HG03066 (cell line): ENCODE data around the gene GCG.

Experiments used
- ATAC-seq: cut with Tn5 transposase; IDR thresholded peaks from one replicate; pipeline ENCODE4 v1.9.1; 2021; ENCODE audit warnings: low read depth; ENCODE audit not compliant: unreplicated experiment

GCG gene

DNA sequence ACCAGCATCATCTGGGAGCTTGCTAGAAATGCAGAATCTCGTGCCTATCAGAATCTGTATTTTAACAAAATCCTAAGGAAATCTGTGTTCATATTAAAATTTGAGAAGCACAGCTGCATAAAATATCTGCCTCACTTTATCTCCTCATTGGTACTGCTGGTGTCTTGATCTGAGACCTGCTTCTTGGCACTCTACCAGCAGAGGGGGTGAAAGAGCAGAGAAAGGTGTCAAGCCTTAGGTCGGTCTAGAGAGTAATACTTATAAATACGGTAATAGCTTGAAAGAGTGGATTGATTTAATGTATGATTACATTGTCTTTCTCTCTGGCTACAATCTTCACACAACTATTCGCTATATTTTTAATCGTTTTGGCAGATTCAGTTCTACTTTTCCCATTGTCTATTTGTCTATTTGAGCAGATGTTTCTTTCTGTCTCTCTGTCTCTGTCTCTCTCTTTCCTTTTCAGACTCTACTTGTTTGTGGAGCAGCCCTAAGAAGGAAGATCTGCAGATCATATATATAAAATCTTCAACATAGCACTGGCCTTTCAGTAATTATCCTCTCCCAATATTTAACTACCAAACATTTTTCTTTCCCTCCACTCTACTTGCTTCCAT is 1.7 kb upstream of the GCG start:
- ATAC-seq, result peak; percentile 96

DNA sequence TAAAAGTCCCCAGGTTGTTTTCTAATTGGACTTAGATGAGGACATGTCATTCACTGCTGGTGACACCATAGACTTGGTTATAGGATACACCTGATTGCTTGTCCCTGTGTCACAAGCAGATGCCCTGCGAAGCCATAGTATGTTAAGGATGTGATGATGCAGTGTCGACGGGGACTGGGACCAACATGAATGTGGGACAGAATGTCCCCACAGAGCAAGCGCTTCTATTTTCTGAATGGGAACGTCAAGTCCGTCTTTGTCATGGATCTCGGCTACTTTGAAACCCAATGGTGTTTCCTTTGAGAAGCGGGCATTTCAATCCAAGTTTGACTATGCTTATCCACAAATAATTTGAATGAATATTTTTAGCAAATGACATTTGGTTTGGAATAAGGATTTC is 2.1 kb downstream of the GCG start:
- no peak for ATAC-seq

DNA sequence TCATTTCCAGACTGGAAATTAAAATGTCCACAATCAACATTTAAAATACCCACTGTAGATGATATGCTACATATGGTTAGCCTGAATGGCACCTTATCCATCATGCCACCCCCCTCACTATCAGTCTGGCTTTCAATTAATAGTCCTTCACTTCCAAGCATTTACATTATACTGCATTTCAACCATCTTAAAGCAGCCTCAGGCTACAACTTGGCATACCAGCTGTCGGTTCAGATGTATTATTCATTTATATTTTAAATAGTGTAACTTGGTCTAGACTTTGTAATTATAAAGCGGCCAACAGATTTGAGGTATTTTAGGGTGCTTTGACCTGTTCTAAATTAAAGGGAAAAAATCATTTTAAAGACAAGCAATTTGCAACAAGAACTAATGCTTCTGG is 2.6 kb downstream of the GCG start:
- ATAC-seq, result no peak

DNA sequence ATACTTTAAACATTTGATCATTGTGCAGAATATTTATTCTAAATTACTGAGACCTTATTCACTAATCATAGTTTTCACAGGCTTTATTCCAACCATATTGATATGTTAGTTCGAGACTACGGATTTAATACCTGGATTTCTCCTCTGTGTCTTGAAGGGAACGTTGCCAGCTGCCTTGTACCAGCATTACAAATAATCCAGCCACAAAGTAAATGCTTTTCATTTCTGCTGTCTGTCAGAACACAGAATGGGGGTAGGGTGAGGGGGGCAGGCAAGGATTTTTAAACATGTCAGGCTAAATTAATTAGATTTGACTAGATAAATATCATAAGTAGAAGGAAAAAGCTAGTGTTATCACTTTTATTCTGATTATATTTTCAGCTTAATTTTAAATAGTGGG is 3.1 kb downstream of the GCG start:
- ATAC-seq, result no peak

DNA sequence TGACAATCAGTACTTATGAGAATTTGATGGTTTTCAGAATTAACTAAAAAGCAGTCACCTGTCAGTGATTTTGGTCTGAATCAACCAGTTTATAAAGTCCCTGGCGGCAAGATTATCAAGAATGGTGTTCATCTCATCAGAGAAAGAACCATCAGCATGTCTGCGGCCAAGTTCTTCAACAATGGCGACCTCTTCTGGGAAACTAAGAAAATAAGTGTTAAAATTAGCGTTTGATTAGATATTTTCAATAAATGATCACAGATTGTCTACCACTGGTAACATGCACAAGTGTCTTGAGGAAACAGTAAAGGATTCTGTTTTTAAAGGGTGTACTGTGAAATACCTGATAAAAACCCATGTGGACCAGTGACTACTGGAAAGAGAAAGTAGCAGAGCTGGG is 8.1 kb downstream of the GCG start:
- no peak for ATAC-seq

DNA sequence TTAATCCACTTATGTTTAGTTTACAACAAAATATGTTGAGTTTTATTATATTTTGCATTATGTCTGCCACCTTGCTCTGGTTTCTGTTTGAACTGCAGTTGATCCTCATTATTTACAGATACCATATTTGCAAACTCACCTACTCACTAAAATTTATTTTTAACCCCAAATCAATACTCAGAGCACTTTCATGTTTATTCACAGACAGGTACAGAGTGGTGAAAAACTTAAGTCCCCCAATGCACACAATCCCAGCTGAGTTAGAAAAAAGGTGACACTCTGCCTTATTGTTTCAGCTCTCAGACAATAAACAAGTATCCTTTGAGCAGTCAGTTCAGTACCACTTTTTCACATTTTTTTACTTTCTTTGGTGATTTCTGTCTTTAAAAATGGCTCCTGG is 13.7 kb downstream of the GCG start:
- no peak for ATAC-seq

DNA sequence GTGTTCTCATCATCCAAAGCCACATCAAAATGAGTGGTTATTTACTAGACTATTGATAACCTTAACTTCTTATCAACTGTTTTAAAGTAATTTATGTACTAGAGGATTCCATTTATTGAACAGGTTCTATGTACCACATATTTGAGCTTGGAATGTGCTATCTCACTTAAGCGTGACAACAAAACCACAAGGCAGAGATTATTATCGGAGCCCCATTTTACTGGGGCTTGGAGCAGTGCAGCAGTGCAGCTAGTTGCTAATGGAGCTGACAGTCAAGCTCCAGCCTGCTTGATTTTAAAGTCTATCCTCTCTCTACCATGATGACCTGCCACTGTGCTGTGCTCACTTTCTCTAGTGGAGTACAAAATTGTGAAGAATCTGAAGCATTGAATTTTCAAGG is 24.6 kb downstream of the GCG start:
- ATAC-seq, result no peak

DNA sequence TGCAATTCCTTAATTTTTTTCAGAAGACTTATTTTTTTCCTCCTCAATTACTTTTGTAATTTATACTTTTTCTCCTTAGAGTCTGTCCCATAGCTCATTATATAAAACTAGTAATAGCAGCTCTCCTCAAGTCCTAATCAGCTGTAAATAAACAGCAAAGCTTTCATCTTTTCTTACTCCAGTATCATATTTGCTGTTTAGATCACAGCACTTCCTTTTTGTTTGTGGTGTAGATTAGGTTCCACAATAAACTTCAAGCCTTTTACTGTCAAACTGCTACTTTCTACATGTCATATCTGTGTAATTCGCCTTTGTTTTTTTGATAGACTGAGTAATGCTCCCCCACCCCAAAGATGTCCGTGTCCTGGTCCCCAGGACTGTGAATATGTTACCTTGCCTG is 25.5 kb downstream of the GCG start:
- ATAC-seq, result peak; percentile 7

DNA sequence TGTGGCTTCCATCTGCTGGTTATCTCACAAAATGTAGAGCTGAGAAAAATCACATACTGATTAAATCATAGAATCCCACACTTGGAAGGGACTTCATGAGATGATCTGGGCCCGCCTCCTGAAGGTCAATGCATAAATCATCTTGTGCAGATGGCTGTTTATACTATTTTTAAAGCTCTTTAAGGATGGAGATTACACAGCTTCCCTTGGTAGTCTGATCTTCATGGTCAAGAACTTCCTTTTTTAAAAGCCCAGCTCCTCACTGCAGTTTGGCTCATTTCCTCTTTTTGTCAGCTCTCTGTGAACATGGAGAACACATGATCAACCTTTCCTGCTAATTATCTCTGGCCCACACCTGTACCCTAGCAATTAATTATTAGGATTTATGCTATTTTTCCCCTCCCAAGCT is 25.9 kb downstream of the GCG start:
- ATAC-seq, result peak; percentile 95

DNA sequence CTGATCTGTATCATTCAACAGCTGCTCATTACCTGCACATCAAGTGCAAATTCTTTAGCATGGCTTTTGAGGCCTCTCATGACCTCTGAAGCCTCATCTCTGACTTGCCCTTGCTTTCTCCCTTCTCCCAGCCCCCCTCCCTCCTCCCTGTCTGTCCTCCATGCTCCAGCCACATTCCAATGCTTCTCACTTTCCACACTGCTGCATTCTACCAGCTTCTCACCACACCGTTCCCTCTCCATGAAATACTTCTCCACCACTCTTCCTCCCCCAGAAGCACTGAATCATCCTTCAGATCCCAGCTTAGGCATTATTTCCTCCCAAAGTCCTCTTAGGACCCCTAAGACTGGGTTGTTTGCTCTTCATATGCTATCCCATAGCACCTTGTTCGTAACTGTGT is 26.9 kb downstream of the GCG start:
- no peak for ATAC-seq

DNA sequence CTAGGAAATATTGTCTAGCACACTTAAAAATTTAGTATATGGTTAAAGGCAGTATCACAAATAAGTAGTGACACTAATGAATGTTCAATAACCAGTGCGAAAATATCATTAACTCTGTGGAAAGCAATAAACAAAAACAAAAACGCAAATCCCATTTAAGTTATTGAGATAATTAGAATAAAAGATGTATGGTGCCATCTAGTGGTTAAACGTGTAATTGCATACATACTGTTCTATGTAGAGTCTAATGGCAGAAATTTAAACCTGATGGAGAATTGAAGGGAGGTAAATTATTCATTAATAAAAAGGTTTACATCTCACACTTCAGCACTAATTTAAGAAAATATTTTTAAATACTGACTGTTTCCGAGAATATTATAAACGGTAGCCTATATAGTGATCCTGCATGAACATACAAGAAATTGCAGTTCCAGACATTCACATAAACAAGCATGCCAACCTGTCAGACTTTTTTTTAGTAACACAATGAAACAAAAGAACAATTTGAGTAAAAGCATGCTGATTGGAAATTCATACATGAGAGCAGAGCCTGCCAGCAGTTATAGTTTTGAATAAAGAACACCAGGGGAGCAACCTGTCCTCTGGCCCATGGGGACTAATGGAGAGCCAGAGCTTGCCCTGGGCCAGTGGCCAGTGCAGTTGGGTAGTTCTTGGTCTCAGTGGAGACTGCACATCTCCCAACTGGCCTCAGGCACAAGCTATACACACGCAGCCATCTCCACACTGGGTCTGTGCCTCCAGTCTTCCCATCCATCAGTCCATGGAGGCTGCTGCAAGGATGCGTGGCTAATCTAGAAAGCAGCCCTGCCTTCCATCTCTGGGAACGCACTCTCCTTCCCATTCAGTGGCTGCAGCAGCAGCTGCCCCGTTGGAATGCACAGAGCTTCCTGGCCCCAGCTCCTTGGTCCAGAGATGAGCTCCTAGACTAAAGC is 28.0 kb downstream of the GCG start:
- ATAC-seq, result peak; percentile 42

DNA sequence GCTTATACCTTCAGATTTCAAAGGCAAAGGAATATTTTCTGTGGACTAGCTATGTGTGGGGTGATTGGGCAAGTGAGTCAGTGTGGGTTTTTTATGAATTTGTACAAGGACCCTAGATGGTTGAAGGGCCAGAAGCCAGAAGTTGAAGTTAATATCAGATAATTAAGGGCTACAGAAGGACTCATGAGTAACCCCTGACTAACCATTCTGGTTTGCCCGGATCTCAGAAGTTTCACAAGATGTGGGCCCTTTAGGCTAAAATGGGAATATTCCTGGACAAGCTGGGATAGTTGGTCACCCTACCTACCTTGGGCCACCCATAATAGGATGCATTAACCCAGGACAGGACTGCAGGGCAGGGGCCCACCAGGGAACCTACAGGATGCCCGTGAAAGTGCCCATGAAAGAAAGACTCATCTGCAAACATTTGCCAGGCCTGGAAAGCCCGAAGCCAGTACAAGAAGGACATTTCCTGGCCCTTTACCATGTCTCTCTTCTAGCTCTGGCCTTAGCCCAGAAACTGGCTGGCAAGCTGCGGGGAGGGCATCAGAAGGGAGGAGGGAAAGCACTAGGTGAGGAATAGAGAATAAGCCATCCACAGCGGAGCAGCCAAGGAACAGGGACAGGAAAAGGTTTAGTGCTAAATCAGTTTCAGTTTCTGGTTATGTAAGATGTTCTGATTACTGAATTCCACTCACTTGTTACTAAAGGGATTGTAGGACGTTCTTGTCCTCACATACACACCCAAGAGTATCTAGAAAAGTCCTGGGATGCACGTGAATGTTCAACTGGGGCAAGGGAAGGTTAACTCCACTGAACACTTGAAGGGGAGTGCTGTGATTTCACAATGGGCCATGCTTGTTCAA is 33.6 kb downstream of the GCG start:
- no peak for ATAC-seq

DNA sequence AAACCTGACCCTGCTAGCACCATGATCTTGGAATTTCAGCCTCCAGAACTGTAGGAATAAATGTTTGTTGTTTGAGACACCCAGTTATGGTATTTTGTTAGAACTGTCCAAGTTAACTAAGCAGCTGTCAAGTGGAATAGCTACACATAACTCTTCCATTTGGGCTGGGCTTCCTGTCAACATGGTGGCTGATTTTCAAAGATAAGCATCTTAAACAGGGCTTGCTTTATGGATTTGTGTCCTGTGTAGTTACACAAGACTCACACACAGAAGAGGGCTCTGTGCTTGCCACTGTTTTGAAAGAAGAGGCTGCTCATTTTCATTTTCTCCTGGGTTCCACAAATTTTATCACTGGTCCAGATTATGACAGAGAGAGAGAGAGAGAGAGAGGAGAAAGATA is 35.7 kb downstream of the GCG start:
- no peak for ATAC-seq

DNA sequence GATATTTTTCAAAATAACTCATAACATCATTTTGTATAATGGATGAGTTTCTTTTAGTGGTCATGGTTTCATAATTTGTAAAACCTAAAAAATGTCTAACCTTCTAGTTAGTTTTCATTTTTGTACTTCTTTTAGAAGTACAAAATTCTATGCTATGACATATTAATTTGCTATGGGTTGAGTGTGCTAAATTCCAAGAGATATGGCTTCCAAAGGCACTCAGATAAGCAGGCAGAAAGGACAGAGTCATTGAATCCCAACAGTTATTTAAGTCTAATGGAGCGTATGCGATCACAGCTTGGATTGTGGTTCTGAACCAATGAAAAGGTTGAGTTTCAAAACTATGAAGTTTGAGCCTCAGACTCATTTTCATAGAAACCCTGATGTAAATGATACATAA is 37.0 kb downstream of the GCG start:
- no peak for ATAC-seq

DNA sequence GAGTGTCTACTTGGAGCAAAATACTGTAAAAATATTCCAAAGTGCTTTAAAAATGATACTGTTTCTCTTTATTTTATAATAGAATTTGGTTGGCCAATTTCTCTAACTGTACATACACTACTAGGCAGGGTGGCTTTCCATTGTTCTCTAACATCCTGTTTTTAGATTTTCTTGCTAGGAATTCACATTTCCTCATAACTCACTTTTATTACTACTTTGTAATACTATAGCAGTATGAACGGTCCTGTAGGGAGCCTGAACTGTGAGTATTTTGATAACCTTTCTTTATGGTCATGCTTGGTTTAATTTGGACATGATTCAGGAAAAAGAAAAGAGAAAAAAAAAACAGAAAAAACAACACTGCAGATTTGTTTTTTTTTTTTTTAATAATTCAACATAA is 37.8 kb downstream of the GCG start:
- ATAC-seq, result no peak

DNA sequence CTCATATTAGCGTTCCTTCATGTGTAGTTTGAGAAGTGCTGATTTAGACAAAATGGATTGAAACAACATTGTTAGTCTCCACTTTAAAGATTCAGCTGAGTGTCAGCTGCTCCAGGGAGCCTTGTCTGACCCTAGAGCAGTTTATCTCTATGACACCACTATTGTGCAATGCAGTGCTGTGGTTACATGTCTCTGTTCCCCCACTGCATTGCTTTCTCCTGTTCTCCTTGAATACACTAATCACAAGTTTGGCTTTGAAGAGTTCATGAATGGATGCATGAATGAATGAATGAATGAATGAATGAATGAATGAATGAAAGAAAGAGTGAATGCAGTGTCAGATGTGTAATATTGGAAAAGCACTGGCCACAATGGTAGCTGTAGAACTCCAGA is 38.3 kb downstream of the GCG start:
- ATAC-seq, result no peak

DNA sequence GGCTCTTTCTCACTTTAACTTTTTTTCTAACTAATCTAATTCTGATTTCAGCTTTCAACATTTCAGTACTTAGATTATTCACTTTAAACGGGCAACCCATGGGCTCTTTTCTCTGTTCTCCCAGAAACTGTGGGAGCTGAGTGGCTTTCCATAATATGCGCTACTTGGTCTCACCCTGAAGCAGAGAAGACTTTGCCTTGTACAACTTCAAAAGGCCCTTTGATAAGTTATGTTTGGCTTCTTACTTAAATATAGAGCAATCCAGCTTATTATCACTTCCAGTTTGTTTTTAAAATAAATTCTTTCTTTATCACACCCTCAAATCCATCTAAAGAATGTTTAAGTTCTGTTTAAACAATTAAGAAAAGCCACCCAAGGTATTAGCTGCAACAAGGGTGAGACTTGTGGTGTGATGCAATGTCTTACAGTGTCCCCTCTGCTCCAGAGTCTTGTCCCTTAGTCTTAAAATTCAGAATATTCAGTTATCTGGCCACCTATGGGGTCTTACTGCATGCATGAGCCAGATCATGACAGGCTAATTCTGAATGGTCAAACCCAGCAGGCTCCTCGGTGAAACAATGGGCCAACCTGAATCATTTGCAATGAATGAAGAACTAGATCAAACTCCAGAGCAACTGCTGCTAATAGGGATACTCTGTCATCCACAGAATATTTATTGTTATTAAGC is 38.8 kb downstream of the GCG start:
- ATAC-seq, result no peak

DNA sequence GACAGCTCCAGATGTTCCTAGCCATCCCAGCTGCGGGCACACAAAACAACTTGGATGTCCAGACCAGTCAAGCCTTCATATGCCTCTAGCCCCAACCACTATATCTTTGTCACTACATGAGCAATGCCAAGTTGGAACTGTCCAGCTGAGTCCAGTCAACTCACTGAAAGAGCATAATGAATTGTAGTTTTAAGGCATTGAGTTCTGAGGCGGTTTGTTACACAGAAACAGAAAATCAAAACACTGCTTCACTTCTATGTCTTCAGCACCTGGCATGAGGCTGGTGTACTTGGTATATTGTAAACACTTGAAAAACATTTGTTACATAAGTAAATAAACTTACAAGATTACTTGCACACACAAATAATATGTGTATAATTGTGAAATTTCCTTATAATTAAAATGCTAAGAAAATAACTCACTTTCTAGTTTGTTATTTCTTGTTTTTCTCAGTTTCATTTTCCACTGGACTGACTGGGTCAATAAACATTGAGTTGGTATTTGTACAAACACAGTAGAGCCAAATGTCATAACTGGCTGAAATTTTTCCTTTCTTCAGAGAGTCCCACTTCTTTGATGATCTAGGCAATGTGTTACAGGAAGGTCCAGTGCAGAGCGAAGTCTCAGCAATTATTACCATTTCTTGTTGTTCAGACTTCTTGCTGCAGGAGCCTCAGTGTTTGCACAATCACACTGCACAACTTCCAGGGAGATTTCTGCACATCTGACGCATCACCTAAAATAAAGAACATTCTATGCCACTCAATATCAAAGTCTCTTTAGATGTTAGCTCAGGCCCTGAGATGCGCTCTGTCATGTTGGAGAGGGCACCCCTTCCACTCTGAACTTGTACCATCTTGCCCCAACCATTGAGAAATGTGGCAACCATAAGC is 39.8 kb downstream of the GCG start:
- ATAC-seq, result no peak

DNA sequence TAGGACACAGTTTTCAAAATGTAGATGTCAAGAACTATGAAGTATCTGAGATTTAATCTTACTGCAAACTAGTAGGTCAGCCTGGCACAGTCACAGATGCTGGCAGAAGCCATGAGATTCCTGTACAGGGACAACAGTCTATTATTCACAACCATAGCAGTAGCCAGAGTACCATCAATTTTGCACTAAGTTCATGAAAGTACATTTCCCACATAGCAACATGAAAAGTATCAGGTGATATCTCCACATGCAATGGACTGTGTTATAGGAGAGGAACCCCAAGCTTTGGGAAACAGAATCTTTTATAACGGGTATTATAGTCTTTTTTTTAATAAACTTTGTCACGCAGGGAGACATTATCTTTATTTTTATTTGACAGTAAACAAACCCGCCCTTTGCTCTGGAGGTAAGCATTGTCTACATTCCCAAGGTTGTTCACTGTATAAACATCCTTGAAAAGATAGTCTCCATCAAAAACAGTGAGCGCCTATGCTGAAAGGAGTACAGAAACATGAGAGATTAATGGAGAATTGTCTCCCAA is 44.6 kb downstream of the GCG start:
- no peak for ATAC-seq
